22Rv1 (cell line): Measurements from ENCODE around the gene APBB3.

ENCODE experiments used
- H3K27ac ChIP-seq: fragments of 450-650 bp; 2 replicates; pipeline ENCODE4 v1.5.1; 2017
- CTCF ChIP-seq: fragments of 450-650 bp; IDR thresholded peaks from 2 replicates; pipeline ENCODE4 v1.5.1; 2017; ENCODE audit warnings: mild to moderate bottlenecking
- ZFX ChIP-seq: fragments of 450-650 bp; IDR thresholded peaks from 2 replicates; pipeline ENCODE4 v1.6.1; 2017; ENCODE audit warnings: antibody characterized with exemption, borderline replicate concordance

Gene APBB3

GRCh38 chr5:140567136-140567818 lies 2.9 kb upstream of the APBB3 start:
- no peak overlapping the region for H3K27ac ChIP-seq
- TF ChIP-seq ZFX: no peak
- TF ChIP-seq CTCF: no peak

GRCh38 chr5:140566665-140567064 lies 2.3 kb upstream of the APBB3 start:
- no peak for TF ChIP-seq CTCF
- no peak for TF ChIP-seq ZFX
- H3K27ac ChIP-seq: no peak overlapping the region

- TF ChIP-seq ZFX (no peak), CTCF (no peak)
- H3K27ac ChIP-seq: peak overlapping the region; percentile 89
These were observed 1.3 kb upstream of the APBB3 start for GRCh38 chr5:140565780-140566095.

GRCh38 chr5:140565024-140565779 lies 804 bp upstream of the APBB3 start:
- no peak for TF ChIP-seq ZFX
- TF ChIP-seq CTCF: no peak
- peak overlapping the region; percentile 89 for H3K27ac ChIP-seq

- H3K27ac ChIP-seq: peak overlapping the region; percentile 89
- TF ChIP-seq ZFX (no peak), CTCF (no peak)
These were observed 802 bp downstream of the APBB3 start for GRCh38 chr5:140563596-140563995.

- no peak overlapping the region for H3K27ac ChIP-seq
- TF ChIP-seq CTCF (no peak), ZFX (no peak)
These were observed 2.5 kb downstream of the APBB3 start for GRCh38 chr5:140561753-140562523.
